Loucy (cell line): ENCODE data around the gene ASIC4.

Experiments
- H2AFZ ChIP-seq: fragments of 200-600 bp; sonication (generic); 2 replicates; pipeline ENCODE4 v1.6.0; 2016; ENCODE audit warnings: antibody characterized with exemption, mild to moderate bottlenecking, low read length, moderate library complexity
- H3F3A ChIP-seq: fragments of 200-600 bp; 2 replicates; pipeline ENCODE4 v1.6.0; 2016; ENCODE audit warnings: antibody characterized with exemption, low read depth, mild to moderate bottlenecking
- H3K27me3 ChIP-seq: fragments of 200-600 bp; sonication (generic); 2 replicates; pipeline ENCODE4 v1.6.1; 2014; ENCODE audit warnings: low read length, mild to moderate bottlenecking; ENCODE audit not compliant: insufficient read depth, poor library complexity, severe bottlenecking
- H3K36me3 ChIP-seq: fragments of 200-600 bp; sonication (generic); 2 replicates; pipeline ENCODE4 v1.6.1; 2016; ENCODE audit warnings: low read length; ENCODE audit not compliant: insufficient read depth
- H3K4me1 ChIP-seq: fragments of 200-600 bp; sonication (generic); 2 replicates; pipeline ENCODE4 v1.5.1; 2014; ENCODE audit warnings: low read length, mild to moderate bottlenecking; ENCODE audit not compliant: insufficient read depth, poor library complexity, severe bottlenecking
- H3K4me2 ChIP-seq: fragments of 200-600 bp; sonication (generic); 2 replicates; pipeline ENCODE4 v1.6.0; 2014; ENCODE audit warnings: antibody characterized with exemption, low read length, low read depth, mild to moderate bottlenecking; ENCODE audit not compliant: poor library complexity, severe bottlenecking
- H3K4me3 ChIP-seq: fragments of 200-600 bp; sonication (generic); 2 replicates; pipeline ENCODE4 v1.5.1; 2014; ENCODE audit warnings: low read length, mild to moderate bottlenecking, mixed read lengths; ENCODE audit not compliant: poor library complexity, severe bottlenecking
- H3K79me2 ChIP-seq: fragments of 200-600 bp; sonication (generic); 2 replicates; pipeline ENCODE4 v1.6.1; 2014; ENCODE audit warnings: low read length; ENCODE audit not compliant: insufficient read depth
- H3K9ac ChIP-seq: fragments of 200-600 bp; sonication (generic); 2 replicates; pipeline ENCODE4 v1.6.0; 2014; ENCODE audit warnings: mild to moderate bottlenecking, low read depth, low read length, moderate library complexity; ENCODE audit not compliant: poor library complexity, severe bottlenecking
- H3K9me2 ChIP-seq: fragments of 200-600 bp; sonication (generic); replicated peaks from 2 replicates; pipeline ENCODE4 v1.6.1; 2016; ENCODE audit warnings: low read depth, low read length, mixed read lengths
- H3K9me3 ChIP-seq: fragments of 200-600 bp; sonication (generic); 2 replicates; pipeline ENCODE4 v1.6.1; 2014; ENCODE audit warnings: mild to moderate bottlenecking, antibody characterized with exemption, low read length, low read depth; ENCODE audit not compliant: insufficient read depth
- H4K20me1 ChIP-seq: fragments of 200-600 bp; sonication (generic); 2 replicates; pipeline ENCODE4 v1.6.0; 2014; ENCODE audit warnings: antibody characterized with exemption, low read length, mild to moderate bottlenecking; ENCODE audit not compliant: insufficient read depth, poor library complexity, severe bottlenecking
- CTCF ChIP-seq: fragments of 200-600 bp; sonication (generic); conservative IDR thresholded peaks from 2 replicates; pipeline ENCODE4 v1.5.1; 2014; ENCODE audit warnings: mild to moderate bottlenecking, antibody characterized with exemption, low read length
- EZH2phosphoT487 ChIP-seq: fragments of 200-600 bp; IDR thresholded peaks from 2 replicates; pipeline ENCODE4 v1.6.1; 2018; ENCODE audit warnings: antibody characterized with exemption, mild to moderate bottlenecking, moderate library complexity, borderline replicate concordance

Gene ASIC4

GRCh38 chr2:219496247-219496824 lies 17.9 kb upstream of the ASIC4 start:
- H3K4me2 ChIP-seq, result no peak overlapping the region
- no peaks in the 10 kb centered on the region for H3K27me3 ChIP-seq
- peaks cover 10% of the 10 kb centered on the region; the same call in 1 of the 2 replicates for H3K79me2 ChIP-seq
- no peaks in the 10 kb centered on the region for H3K36me3 ChIP-seq
- H3K9me2 ChIP-seq, result no peaks in the 10 kb centered on the region
- TF ChIP-seq EZH2phosphoT487, result no peak
- TF ChIP-seq CTCF, result no peak
- H2AFZ ChIP-seq, result no peak overlapping the region
- H3F3A ChIP-seq, result no peaks in the 10 kb centered on the region
- H3K9me3 ChIP-seq, result no peaks in the 10 kb centered on the region
- no peak overlapping the region for H3K4me3 ChIP-seq
- no peaks in the 10 kb centered on the region for H4K20me1 ChIP-seq
- no peak overlapping the region for H3K9ac ChIP-seq
- H3K4me1 ChIP-seq, result peaks cover 24% of the 10 kb centered on the region

GRCh38 chr2:219496825-219497494 lies 17.3 kb upstream of the ASIC4 start:
- no peaks in the 10 kb centered on the region for H3K27me3 ChIP-seq
- no peak overlapping the region for H3K9ac ChIP-seq
- H3K4me2 ChIP-seq, result no peak overlapping the region

GRCh38 chr2:219497495-219498279 lies 16.6 kb upstream of the ASIC4 start:
- Histone ChIP-seq H3K9me2 (no peaks in the 10 kb centered on the region), H3K4me2 (peak overlapping the region; percentile 86), H2AFZ (peak overlapping the region; percentile 95), H3F3A (no peaks in the 10 kb centered on the region), H3K36me3 (no peaks in the 10 kb centered on the region), H3K4me1 (peaks cover 24% of the 10 kb centered on the region), H3K9me3 (no peaks in the 10 kb centered on the region), H4K20me1 (no peaks in the 10 kb centered on the region), H3K27me3 (no peaks in the 10 kb centered on the region), H3K79me2 (peaks cover 10% of the 10 kb centered on the region; the same call in 1 of the 2 replicates), H3K4me3 (peak overlapping the region; percentile 93), H3K9ac (peak overlapping the region; percentile 93)
- no peak for TF ChIP-seq EZH2phosphoT487
- TF ChIP-seq CTCF, result no peak

More at GRCh38 chr2:219496825-219497494, 17.3 kb upstream of the ASIC4 start:
- Histone ChIP-seq H3K79me2 (peaks cover 10% of the 10 kb centered on the region; the same call in 1 of the 2 replicates), H3K9me2 (no peaks in the 10 kb centered on the region), H3K36me3 (no peaks in the 10 kb centered on the region), H3K9me3 (no peaks in the 10 kb centered on the region), H3F3A (no peaks in the 10 kb centered on the region), H3K4me1 (peaks cover 24% of the 10 kb centered on the region), H3K4me3 (no peak overlapping the region), H4K20me1 (no peaks in the 10 kb centered on the region), H2AFZ (no peak overlapping the region)
- no peak for TF ChIP-seq CTCF
- TF ChIP-seq EZH2phosphoT487, result no peak
